B cell (primary cell): Measurements from ENCODE around the gene RHOBTB1. TPM values are rescaled to one million over a fixed set of nuclear protein-coding genes. Genes with fewer than 3 reads are reported as not detected.
A peak's percentile ranks its signal among the peaks of the same experiment; 100 is the strongest.

Experiments
- ATAC-seq: fragments of 200-7000 bp; cut with Tn5 transposase; one replicate; pipeline ENCODE4 v1.10.0; 2021; ENCODE audit warnings: low read depth, mild to moderate bottlenecking, moderate number of reproducible peaks, moderate library complexity
- CTCF ChIA-PET: fragments of 350-600 bp; sonication (Branson Sonifier 250); formaldehyde crosslinking; loops from one replicate; lab custom pipeline; 2021; ENCODE audit warnings: antibody characterized with exemption, inconsistent platforms; lab: Charles Lee
- POLR2A ChIA-PET: fragments of 350-600 bp; sonication (Branson Sonifier 250); formaldehyde crosslinking; loops from one replicate; lab custom pipeline; 2021; ENCODE audit warnings: antibody characterized with exemption; lab: Charles Lee
- DNase-seq: peaks from one replicate; pipeline ENCODE4 v3.0.0; 2013
- H2AFZ ChIP-seq: 2 replicates; pipeline ENCODE4 v1.6.1; 2012; ENCODE audit warnings: mild to moderate bottlenecking, low read depth, low read length; ENCODE audit not compliant: insufficient read depth, poor library complexity, severe bottlenecking
- H3K27ac ChIP-seq, 2 donors: 1 replicate in 1 of 2; 2 replicates in 1 of 2; pipeline ENCODE4 v1.5.1; 2012 to 2013; ENCODE audit warnings: low read length in 2 of 2, mild to moderate bottlenecking in 2 of 2, moderate library complexity in 1 of 2
- H3K27me3 ChIP-seq, 4 experiments: fragments of 200-600 bp in 1 of 4; sonication (generic) in 1 of 4; replicated peaks in 1 of 4; 1 replicate in 2 of 4; 2 replicates in 2 of 4; pipeline versions ENCODE4 v1.6.1 to v1.7.0; 2013 to 2016; ENCODE audit warnings: low read length in 3 of 4, mild to moderate bottlenecking in 2 of 4, mixed read lengths in 1 of 4, moderate library complexity in 1 of 4; ENCODE audit not compliant: insufficient read depth in 4 of 4, control insufficient read depth in 3 of 4; ENCODE audit errors: control extremely low read depth in 1 of 4
- H3K36me3 ChIP-seq, 2 experiments: replicated peaks in 1 of 2; 1 replicate in 1 of 2; 2 replicates in 1 of 2; pipeline versions ENCODE4 v1.6.1 to v1.7.1; 2013; ENCODE audit warnings: low read length in 1 of 2; ENCODE audit not compliant: insufficient read depth in 2 of 2, control insufficient read depth in 1 of 2; ENCODE audit errors: control extremely low read depth in 1 of 2, extremely low read depth in 1 of 2
- H3K4me1 ChIP-seq, 2 donors: fragments of 200-600 bp in 1 of 2; sonication (generic) in 1 of 2; 1 replicate in 1 of 2; 2 replicates in 1 of 2; pipeline versions ENCODE4 v1.5.1 to v1.6.1; 2013 to 2017; ENCODE audit warnings: low read length in 2 of 2; ENCODE audit not compliant: control insufficient read depth in 2 of 2, insufficient read depth in 2 of 2
- H3K4me2 ChIP-seq: replicated peaks from 2 replicates; pipeline ENCODE3; 2012; ENCODE audit warnings: mild to moderate bottlenecking, low read depth, low read length; ENCODE audit not compliant: poor library complexity, severe bottlenecking
- H3K4me3 ChIP-seq, 5 experiments: fragments of 200-600 bp in 1 of 5; sonication (generic) in 1 of 5; 1 replicate in 3 of 5; 2 replicates in 2 of 5; pipeline versions ENCODE4 v1.5.1 to v1.7.0; 2011 to 2016; ENCODE audit warnings: low read length in 4 of 5, mild to moderate bottlenecking in 4 of 5, low read depth in 2 of 5, control low read depth in 1 of 5, moderate library complexity in 1 of 5; ENCODE audit not compliant: insufficient read depth in 1 of 5; ENCODE audit errors: control extremely low read depth in 1 of 5, extremely low read depth in 1 of 5
- H3K79me2 ChIP-seq: fragments of 200-600 bp; sonication (generic); one replicate; pipeline ENCODE4 v1.6.0; 2016; ENCODE audit warnings: low read length; ENCODE audit not compliant: control insufficient read depth, insufficient read depth
- H3K9ac ChIP-seq: fragments of 200-600 bp; sonication (generic); 2 replicates; pipeline ENCODE4 v1.6.1; 2017; ENCODE audit warnings: mild to moderate bottlenecking, low read length, moderate library complexity
- H3K9me3 ChIP-seq, 3 donors: one replicate each; pipeline versions ENCODE4 v1.6.1 to v1.7.1; 2013; ENCODE audit warnings: low read length in 2 of 3; ENCODE audit not compliant: control insufficient read depth in 2 of 3, insufficient read depth in 1 of 3; ENCODE audit errors: control extremely low read depth in 1 of 3
- H4K20me1 ChIP-seq: 2 replicates; pipeline ENCODE4 v1.6.0; 2012; ENCODE audit warnings: mild to moderate bottlenecking, low read length; ENCODE audit not compliant: insufficient read depth, control insufficient read depth, poor library complexity, severe bottlenecking
- H3K27ac Mint-ChIP-seq: one replicate; pipeline ENCODE4 v1.8.0; 2021; ENCODE audit warnings: mixed read lengths
- H3K27me3 Mint-ChIP-seq: one replicate; pipeline ENCODE4 v1.8.0; 2021; ENCODE audit warnings: mixed read lengths
- H3K4me1 Mint-ChIP-seq: one replicate; pipeline ENCODE4 v1.8.0; 2021; ENCODE audit warnings: mixed read lengths
- H3K4me3 Mint-ChIP-seq: one replicate; pipeline ENCODE4 v1.8.0; 2021; ENCODE audit warnings: mixed read lengths
- H3K9me3 Mint-ChIP-seq: one replicate; pipeline ENCODE4 v1.8.0; 2022; ENCODE audit warnings: mixed read lengths; ENCODE audit not compliant: insufficient read depth
- EZH2 ChIP-seq: IDR thresholded peaks from 2 replicates; pipeline ENCODE4 v1.6.1; 2012; ENCODE audit warnings: borderline replicate concordance, low read depth, mild to moderate bottlenecking, moderate library complexity, low read length; ENCODE audit not compliant: insufficient read depth, poor library complexity, severe bottlenecking
- WGBS: methylation state at CpG from one replicate; pipeline ENCODE4 v1.1.5; 2013; ENCODE audit warnings: missing lambda C conversion rate; ENCODE audit not compliant: insufficient coverage; 5-methylcytosine and 5-hydroxymethylcytosine counted together
- intact Hi-C: fragments of 100-400 bp; cut with micrococcal nuclease; formaldehyde crosslinking; loops from one replicate; pipeline ENCODE4 v1.10.0; 2022
- polyA plus RNA-seq: library from polyadenylated mRNA; depleted of rRNA; stranded (reverse); fragments of >200 nt; gene quantifications from 2 replicates; pipeline ENCODE4 v1.2.3, GENCODE V29; 2012
- total RNA-seq, 2 donors: library from RNA; stranded (reverse); fragments of 120-200 nt in 1 of 2; gene quantifications; 1 replicate in 1 of 2; 2 replicates in 1 of 2; pipeline versions ENCODE4 v1.2.3 to v1.2.4, GENCODE V29; 2013 to 2022
- TF ChIP-seq, protein P1 (sequence below): fragments of 200-600 bp; IDR thresholded peaks from one replicate; pipeline ENCODE4 v1.8.0; 2022; ENCODE audit warnings: antibody characterized with exemption, mild to moderate bottlenecking

The RHOBTB1 gene
- total and polyA plus RNA-seq, 2 donors (not counting 1 experiment from before 2014, with no cell fraction given): 0.07 to 0.60 TPM

DNA sequence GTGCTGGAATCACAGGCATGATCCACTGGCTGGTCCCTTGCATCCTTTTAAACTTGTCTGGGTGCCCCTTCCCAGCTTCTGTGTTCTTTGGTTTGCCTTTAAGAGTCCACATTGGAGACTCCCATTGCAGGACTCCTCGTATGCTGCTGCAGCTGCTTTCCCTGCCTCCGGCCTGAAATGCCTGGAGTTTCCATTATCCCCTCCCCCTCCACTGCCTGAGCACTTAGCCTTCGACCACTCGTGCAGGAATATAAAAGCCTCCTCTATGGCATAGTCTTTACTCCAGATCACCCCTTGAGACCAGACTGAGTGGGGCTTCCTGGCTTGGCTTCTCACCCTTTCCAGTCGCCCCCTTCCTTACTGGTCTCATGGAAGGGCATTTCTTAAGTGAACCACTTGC, 80.2 kb downstream of the RHOBTB1 start:
- H4K20me1 ChIP-seq: no peaks in the 10 kb centered on the region
- 91% methylated on average over 5 of the region's 5 CpGs for WGBS
- H3K36me3 ChIP-seq: no peaks in the 10 kb centered on the region
- H3K27ac Mint-ChIP-seq: no peak overlapping the region
- no peak overlapping the region for H2AFZ ChIP-seq
- POLR2A ChIA-PET: no interaction called here
- no peak overlapping the region for H3K4me3 Mint-ChIP-seq
- CTCF ChIA-PET: no interaction called here
- H3K9me3 Mint-ChIP-seq: no peaks in the 10 kb centered on the region
- H3K4me3 ChIP-seq: no peak overlapping the region
- no peaks in the 10 kb centered on the region for H3K27me3 ChIP-seq
- no peak overlapping the region for H3K4me2 ChIP-seq
- no peak overlapping the region for H3K27ac ChIP-seq
- H3K79me2 ChIP-seq: no peaks in the 10 kb centered on the region
- ATAC-seq (no peak), DNase-seq (no peak)
- H3K9ac ChIP-seq: no peak overlapping the region
- H3K9me3 ChIP-seq: no peaks in the 10 kb centered on the region
- H3K27me3 Mint-ChIP-seq: peaks cover 7% of the 10 kb centered on the region
- H3K4me1 Mint-ChIP-seq: no peaks in the 10 kb centered on the region
- TF ChIP-seq, protein P1, sequence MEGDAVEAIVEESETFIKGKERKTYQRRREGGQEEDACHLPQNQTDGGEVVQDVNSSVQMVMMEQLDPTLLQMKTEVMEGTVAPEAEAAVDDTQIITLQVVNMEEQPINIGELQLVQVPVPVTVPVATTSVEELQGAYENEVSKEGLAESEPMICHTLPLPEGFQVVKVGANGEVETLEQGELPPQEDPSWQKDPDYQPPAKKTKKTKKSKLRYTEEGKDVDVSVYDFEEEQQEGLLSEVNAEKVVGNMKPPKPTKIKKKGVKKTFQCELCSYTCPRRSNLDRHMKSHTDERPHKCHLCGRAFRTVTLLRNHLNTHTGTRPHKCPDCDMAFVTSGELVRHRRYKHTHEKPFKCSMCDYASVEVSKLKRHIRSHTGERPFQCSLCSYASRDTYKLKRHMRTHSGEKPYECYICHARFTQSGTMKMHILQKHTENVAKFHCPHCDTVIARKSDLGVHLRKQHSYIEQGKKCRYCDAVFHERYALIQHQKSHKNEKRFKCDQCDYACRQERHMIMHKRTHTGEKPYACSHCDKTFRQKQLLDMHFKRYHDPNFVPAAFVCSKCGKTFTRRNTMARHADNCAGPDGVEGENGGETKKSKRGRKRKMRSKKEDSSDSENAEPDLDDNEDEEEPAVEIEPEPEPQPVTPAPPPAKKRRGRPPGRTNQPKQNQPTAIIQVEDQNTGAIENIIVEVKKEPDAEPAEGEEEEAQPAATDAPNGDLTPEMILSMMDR: no peak
- TF ChIP-seq EZH2: no peak
- H3K4me1 ChIP-seq: no peaks in the 10 kb centered on the region
- intact Hi-C loops: no loop called here

DNA sequence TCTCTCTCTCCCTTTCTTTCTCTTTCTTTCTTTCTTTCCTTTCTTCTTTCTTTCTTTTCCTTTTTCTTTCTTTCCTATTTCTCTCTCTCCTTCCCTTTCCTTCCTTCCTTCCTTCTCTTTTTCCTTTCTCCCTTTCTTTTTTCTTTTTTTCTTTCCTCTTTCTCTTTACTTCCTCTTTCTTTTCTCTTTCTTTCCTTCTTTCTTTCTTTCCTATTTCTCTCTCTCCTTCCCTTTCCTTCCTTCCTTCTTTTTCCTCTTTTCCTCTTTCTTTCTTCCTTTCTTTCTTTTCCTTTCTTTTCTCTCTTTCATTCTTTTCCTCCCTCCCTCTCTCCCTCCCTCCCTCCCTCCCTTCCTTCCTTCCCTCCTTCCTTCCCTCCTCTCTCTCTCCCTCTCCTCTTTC, 81.5 kb downstream of the RHOBTB1 start:
- DNase-seq (no peak), ATAC-seq (no peak)
- Histone ChIP-seq H3K4me3 (no peak overlapping the region), H2AFZ (no peak overlapping the region), H3K27ac (no peak overlapping the region), H3K36me3 (no peaks in the 10 kb centered on the region), H3K4me2 (no peak overlapping the region), H3K9me3 (no peaks in the 10 kb centered on the region), H4K20me1 (no peaks in the 10 kb centered on the region), H3K79me2 (no peaks in the 10 kb centered on the region), H3K27me3 (no peaks in the 10 kb centered on the region), H3K9ac (no peak overlapping the region), H3K4me1 (no peaks in the 10 kb centered on the region)
- TF ChIP-seq, protein P1: peak; percentile 40
- no peak for TF ChIP-seq EZH2
- Mint-ChIP-seq H3K4me1 (no peaks in the 10 kb centered on the region), H3K4me3 (no peak overlapping the region), H3K9me3 (no peaks in the 10 kb centered on the region), H3K27ac (no peak overlapping the region), H3K27me3 (peaks cover 6% of the 10 kb centered on the region)
- POLR2A ChIA-PET: no interaction called here
- CTCF ChIA-PET: no interaction called here
- intact Hi-C loops: no loop called here
